Smooth muscle cell (in vitro differentiated cells): Measurements from ENCODE around the gene PRKCE. TPM values are rescaled to one million over a fixed set of nuclear protein-coding genes. Genes with fewer than 3 reads are reported as not detected.

Experiments used
- DNase-seq: peaks from one replicate; lab custom pipeline; 2025; ENCODE audit not compliant: unreplicated experiment; lab: John Stamatoyannopoulos, UW
- H2AFZ ChIP-seq: fragments of 200-600 bp; sonication (generic); 2 replicates; pipeline ENCODE4 v1.6.0; 2016; ENCODE audit warnings: antibody characterized with exemption, low read depth, mild to moderate bottlenecking
- H3F3A ChIP-seq: fragments of 200-600 bp; sonication (generic); 2 replicates; pipeline ENCODE4 v1.6.0; 2017; ENCODE audit warnings: antibody characterized with exemption, low read depth
- H3K27ac ChIP-seq: fragments of 200-600 bp; sonication (generic); 2 replicates; pipeline ENCODE4 v1.5.1; 2016; ENCODE audit warnings: low read depth, mild to moderate bottlenecking
- H3K27me3 ChIP-seq: fragments of 200-600 bp; sonication (generic); 2 replicates; pipeline ENCODE4 v1.6.1; 2016; ENCODE audit warnings: low read depth, mild to moderate bottlenecking
- H3K36me3 ChIP-seq: fragments of 200-600 bp; sonication (generic); 2 replicates; pipeline ENCODE4 v1.5.1; 2016; ENCODE audit warnings: low read depth
- H3K4me1 ChIP-seq: fragments of 200-600 bp; sonication (generic); 2 replicates; pipeline ENCODE4 v1.5.1; 2016; ENCODE audit warnings: low read depth
- H3K4me2 ChIP-seq: fragments of 200-600 bp; sonication (generic); 2 replicates; pipeline ENCODE4 v1.6.0; 2016; ENCODE audit warnings: mild to moderate bottlenecking
- H3K4me3 ChIP-seq: fragments of 200-600 bp; sonication (generic); 2 replicates; pipeline ENCODE4 v1.5.1; 2016; ENCODE audit warnings: mild to moderate bottlenecking
- H3K79me2 ChIP-seq: fragments of 200-600 bp; sonication (generic); 2 replicates; pipeline ENCODE4 v1.6.0; 2016; ENCODE audit warnings: low read depth, mild to moderate bottlenecking
- H3K9ac ChIP-seq: fragments of 200-600 bp; sonication (generic); 2 replicates; pipeline ENCODE4 v1.6.0; 2016; ENCODE audit warnings: low read depth
- H3K9me3 ChIP-seq: fragments of 200-600 bp; sonication (generic); replicated peaks from 2 replicates; pipeline ENCODE4 v1.5.1; 2016; ENCODE audit warnings: low read depth
- H4K20me1 ChIP-seq: fragments of 200-600 bp; sonication (generic); 2 replicates; pipeline ENCODE4 v1.6.0; 2016; ENCODE audit warnings: low read depth
- CTCF ChIP-seq: fragments of 200-600 bp; sonication (generic); IDR thresholded peaks from 2 replicates; pipeline ENCODE4 v1.5.1; 2017; ENCODE audit warnings: borderline replicate concordance, mild to moderate bottlenecking, antibody characterized with exemption; ENCODE audit not compliant: insufficient read depth, poor library complexity, severe bottlenecking
- WGBS: methylation state at CpG from one replicate; pipeline ENCODE4 v1.1.7; 2016; ENCODE audit warnings: low lambda C conversion rate; 5-methylcytosine and 5-hydroxymethylcytosine counted together
- polyA plus RNA-seq: library from polyadenylated mRNA; unstranded; fragments of >200 nt; fragmentation: Nextera tagmentation; extraction: Ambion mirVana; gene quantifications from 2 replicates; pipeline ENCODE4 v1.2.1, GENCODE V29; 2016
- total RNA-seq: library from RNA; depleted of rRNA; stranded (reverse); fragments of >200 nt; gene quantifications from 2 replicates; pipeline ENCODE4 v1.2.3, GENCODE V29; 2014

PRKCE gene
- total and polyA plus RNA-seq, 2 experiments from 2014 or later: 20.6 to 29.1 TPM

GRCh38 chr2:45698554-45698953 is 47.1 kb downstream of the PRKCE start:
- DNase-seq: no peak
- H3K27me3 ChIP-seq: no peaks in the 10 kb centered on the region
- H3K4me3 ChIP-seq: no peak overlapping the region
- H2AFZ ChIP-seq: no peak overlapping the region
- peak overlapping the region; percentile 44 for H3K9ac ChIP-seq
- no peak for TF ChIP-seq CTCF
- H3K4me1 ChIP-seq: peaks cover 17% of the 10 kb centered on the region
- no peaks in the 10 kb centered on the region for H3K9me3 ChIP-seq
- H3K79me2 ChIP-seq: peaks cover 70% of the 10 kb centered on the region
- peaks cover 15% of the 10 kb centered on the region for H4K20me1 ChIP-seq
- H3F3A ChIP-seq: peaks cover 10% of the 10 kb centered on the region
- H3K36me3 ChIP-seq: no peaks in the 10 kb centered on the region
- peak overlapping the region; percentile 60 for H3K4me2 ChIP-seq
- H3K27ac ChIP-seq: peak overlapping the region; percentile 90

- no peak for DNase-seq
- Histone ChIP-seq H3K9ac (peak overlapping the region; percentile 44), H4K20me1 (peaks cover 18% of the 10 kb centered on the region), H3K27me3 (no peaks in the 10 kb centered on the region), H3K4me3 (no peak overlapping the region), H3K4me2 (peak overlapping the region; percentile 60), H2AFZ (no peak overlapping the region), H3K4me1 (peaks cover 17% of the 10 kb centered on the region), H3F3A (peaks cover 10% of the 10 kb centered on the region), H3K79me2 (peaks cover 70% of the 10 kb centered on the region), H3K9me3 (no peaks in the 10 kb centered on the region), H3K36me3 (no peaks in the 10 kb centered on the region), H3K27ac (peak overlapping the region; percentile 90)
- WGBS: 27% methylated on average over 7 of the region's 7 CpGs
- no peak for TF ChIP-seq CTCF
These were observed 47.7 kb downstream of the PRKCE start for GRCh38 chr2:45699032-45699658.

GRCh38 chr2:45700407-45701013 is 49.0 kb downstream of the PRKCE start:
- peaks cover 10% of the 10 kb centered on the region for H3F3A ChIP-seq
- H3K9ac ChIP-seq: no peak overlapping the region
- H2AFZ ChIP-seq: no peak overlapping the region
- H3K4me1 ChIP-seq: peaks cover 17% of the 10 kb centered on the region
- H3K9me3 ChIP-seq: no peaks in the 10 kb centered on the region
- 79% methylated on average over 10 of the region's 10 CpGs for WGBS
- TF ChIP-seq CTCF: no peak
- H3K4me2 ChIP-seq: peak overlapping the region; percentile 47
- H3K36me3 ChIP-seq: no peaks in the 10 kb centered on the region
- H3K27me3 ChIP-seq: no peaks in the 10 kb centered on the region
- peak overlapping the region; percentile 90 for H3K27ac ChIP-seq
- H4K20me1 ChIP-seq: peaks cover 16% of the 10 kb centered on the region
- H3K79me2 ChIP-seq: peaks cover 69% of the 10 kb centered on the region
- no peak for DNase-seq
- no peak overlapping the region for H3K4me3 ChIP-seq

GRCh38 chr2:45705233-45705632 is 53.8 kb downstream of the PRKCE start:
- H3K4me2 ChIP-seq: no peak overlapping the region
- no peak for TF ChIP-seq CTCF
- DNase-seq: no peak
- WGBS: 61% methylated on average over 5 of the region's 5 CpGs
- no peaks in the 10 kb centered on the region for H3K9me3 ChIP-seq
- no peaks in the 10 kb centered on the region for H3F3A ChIP-seq
- no peak overlapping the region for H3K4me3 ChIP-seq
- peaks cover 80% of the 10 kb centered on the region for H3K79me2 ChIP-seq
- no peaks in the 10 kb centered on the region for H3K27me3 ChIP-seq
- no peaks in the 10 kb centered on the region for H3K36me3 ChIP-seq
- H3K27ac ChIP-seq: no peak overlapping the region
- H4K20me1 ChIP-seq: peaks cover 49% of the 10 kb centered on the region
- H3K9ac ChIP-seq: no peak overlapping the region
- no peak overlapping the region for H2AFZ ChIP-seq
- no peaks in the 10 kb centered on the region for H3K4me1 ChIP-seq
